Measurements from ENCODE around the gene PLAC8L1. TPM values are rescaled to one million over a fixed set of nuclear protein-coding genes. Genes with fewer than 3 reads are reported as not detected.

The PLAC8L1 gene
- total RNA-seq, 4 donors from 2014 or later = not detected

DNA sequence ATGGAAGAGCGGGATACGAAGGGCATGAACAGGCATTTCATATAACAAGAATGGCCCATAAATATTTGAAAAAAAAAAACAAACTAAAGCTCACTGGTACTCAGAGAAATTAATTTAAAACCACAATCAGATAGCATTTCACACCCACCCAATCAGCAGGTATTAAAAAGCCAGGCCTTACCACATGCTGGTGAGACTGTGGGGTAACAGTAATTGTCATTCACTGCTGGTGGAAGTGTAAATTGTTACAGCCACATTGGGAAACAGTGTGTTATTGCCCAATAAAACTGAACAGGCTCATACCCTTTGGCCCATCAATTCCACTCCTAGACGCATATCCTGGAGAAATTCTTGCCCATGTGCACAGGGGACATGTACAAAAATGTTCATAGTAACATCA is 66.0 kb downstream of the PLAC8L1 start:
- H3K4me1 ChIP-seq = no peaks in the 10 kb centered on the region
- no peak overlapping the region for H3K4me3 ChIP-seq
- intact Hi-C loops (cut with DNase I; ENCODE audit: low total_unique reads) = no loop called here
- no peak overlapping the region for H3K27ac ChIP-seq
- no peaks in the 10 kb centered on the region for H3K9me3 ChIP-seq
- H3K36me3 ChIP-seq = no peaks in the 10 kb centered on the region
- no peaks in the 10 kb centered on the region for H3K27me3 ChIP-seq
- in situ Hi-C loops (cut with MboI; ENCODE audit: low sequenced_read_pairs in 4 of 4) = loop anchor here in 1 of 4 donors (25.0 kb wide), 1 partner anchor 1827 kb away; no protein-coding TSS in a partner anchor
- ATAC-seq (no peak), DNase-seq (no peak)
- no peak for TF ChIP-seq POLR2A (IDR thresholded peaks at IDR 0.05)
- TF ChIP-seq, protein P1, sequence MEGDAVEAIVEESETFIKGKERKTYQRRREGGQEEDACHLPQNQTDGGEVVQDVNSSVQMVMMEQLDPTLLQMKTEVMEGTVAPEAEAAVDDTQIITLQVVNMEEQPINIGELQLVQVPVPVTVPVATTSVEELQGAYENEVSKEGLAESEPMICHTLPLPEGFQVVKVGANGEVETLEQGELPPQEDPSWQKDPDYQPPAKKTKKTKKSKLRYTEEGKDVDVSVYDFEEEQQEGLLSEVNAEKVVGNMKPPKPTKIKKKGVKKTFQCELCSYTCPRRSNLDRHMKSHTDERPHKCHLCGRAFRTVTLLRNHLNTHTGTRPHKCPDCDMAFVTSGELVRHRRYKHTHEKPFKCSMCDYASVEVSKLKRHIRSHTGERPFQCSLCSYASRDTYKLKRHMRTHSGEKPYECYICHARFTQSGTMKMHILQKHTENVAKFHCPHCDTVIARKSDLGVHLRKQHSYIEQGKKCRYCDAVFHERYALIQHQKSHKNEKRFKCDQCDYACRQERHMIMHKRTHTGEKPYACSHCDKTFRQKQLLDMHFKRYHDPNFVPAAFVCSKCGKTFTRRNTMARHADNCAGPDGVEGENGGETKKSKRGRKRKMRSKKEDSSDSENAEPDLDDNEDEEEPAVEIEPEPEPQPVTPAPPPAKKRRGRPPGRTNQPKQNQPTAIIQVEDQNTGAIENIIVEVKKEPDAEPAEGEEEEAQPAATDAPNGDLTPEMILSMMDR (IDR thresholded peaks at IDR 0.05 in 4 of 5, conservative IDR thresholded peaks at IDR 0.05 in 1 of 5) = no peak

DNA sequence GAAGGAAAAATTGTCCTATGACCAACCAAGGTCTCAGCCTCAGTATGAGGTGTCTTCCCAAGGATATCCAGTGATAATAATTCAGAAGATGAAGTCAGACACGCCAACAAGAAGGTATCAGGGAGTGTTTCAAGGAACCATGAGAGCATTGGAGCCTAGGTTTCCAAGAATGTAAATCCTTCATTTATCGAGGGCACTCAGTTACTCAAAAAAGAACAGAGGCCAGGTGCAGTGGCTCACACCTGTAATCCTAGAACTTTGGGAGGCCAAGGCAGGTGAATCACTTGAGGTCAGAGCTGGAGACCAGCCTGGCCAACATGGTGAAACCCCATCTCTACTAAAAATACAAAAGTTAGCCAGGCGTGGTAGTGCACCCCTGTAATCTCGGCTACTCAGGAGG is 70.8 kb downstream of the PLAC8L1 start:
- intact Hi-C loops (cut with DNase I; ENCODE audit: low total_unique reads) = no loop called here
- no peak for TF ChIP-seq POLR2A (IDR thresholded peaks at IDR 0.05)
- TF ChIP-seq, protein P1 (IDR thresholded peaks at IDR 0.05 in 4 of 5, conservative IDR thresholded peaks at IDR 0.05 in 1 of 5) = no peak

More for the DNA sequence above, 70.8 kb downstream of the PLAC8L1 start:
- Histone ChIP-seq H3K36me3 (no peaks in the 10 kb centered on the region), H3K9me3 (no peaks in the 10 kb centered on the region), H3K4me3 (no peak overlapping the region), H3K27ac (no peak overlapping the region), H3K27me3 (no peaks in the 10 kb centered on the region), H3K4me1 (no peaks in the 10 kb centered on the region)
- in situ Hi-C loops (cut with MboI; ENCODE audit: low sequenced_read_pairs in 4 of 4) = loop anchor here in 1 of 4 donors (25.0 kb wide), 1 partner anchor 1822 kb away; no protein-coding TSS in a partner anchor
- DNase-seq = no peak
- peak in 1 of 2 donors; percentile 51 for ATAC-seq

Other genes with a start within 250 kb of the PLAC8L1 start
- gene GRXCR2, start 232.6 kb downstream of the PLAC8L1 start, total RNA-seq = not detected
- gene SH3RF2, start 169.0 kb downstream of the PLAC8L1 start, total RNA-seq = 10 to 100 TPM; 19.2 to 97.1 (median 39.1) TPM
- 10 to 100 TPM; 77.0 to 83.1 (median 81.9) TPM for gene LARS1, start 77.1 kb upstream of the PLAC8L1 start, total RNA-seq
- gene RBM27, start 98.0 kb upstream of the PLAC8L1 start, total RNA-seq = 10 to 100 TPM; 13.4 to 15.4 (median 13.9) TPM
- gene POU4F3, start 233.3 kb upstream of the PLAC8L1 start, total RNA-seq = not detected

All from gastrocnemius medialis (tissue), 4 donors.